GM11168 (cell line): Measurements from ENCODE around the gene CPVL.

Experiments
- in situ Hi-C: fragments of 300-500 bp; cut with MboI; formaldehyde crosslinking; loops from one replicate; pipeline ENCODE4 v1.12.0; 2022; ENCODE audit warnings: low sequenced_read_pairs; ENCODE audit not compliant: unreplicated experiment

Gene CPVL

GRCh38 chr7:29065181-29065857 is 81.0 kb downstream of the CPVL start:
- in situ Hi-C loops: no loop called here

GRCh38 chr7:29063872-29064271 is 82.5 kb downstream of the CPVL start:
- in situ Hi-C loops: no loop called here

GRCh38 chr7:29063236-29063635 is 83.1 kb downstream of the CPVL start:
- in situ Hi-C loops: no loop called here

GRCh38 chr7:29053105-29053872 is 93.0 kb downstream of the CPVL start:
- in situ Hi-C loops: no loop called here

- in situ Hi-C loops: no loop called here
Measured at GRCh38 chr7:29046978-29047377, 99.4 kb downstream of the CPVL start.

- in situ Hi-C loops: no loop called here
Measured at GRCh38 chr7:29045258-29046086, 100.9 kb downstream of the CPVL start.

GRCh38 chr7:29044554-29044953 is 101.8 kb downstream of the CPVL start:
- in situ Hi-C loops: no loop called here

- in situ Hi-C loops: no loop called here
Measured at GRCh38 chr7:29043576-29043975, 102.8 kb downstream of the CPVL start.

GRCh38 chr7:29042824-29043231 is 103.5 kb downstream of the CPVL start:
- in situ Hi-C loops: no loop called here

GRCh38 chr7:29041991-29042390 is 104.3 kb downstream of the CPVL start:
- in situ Hi-C loops: no loop called here

GRCh38 chr7:29040579-29040925 is 105.8 kb downstream of the CPVL start:
- in situ Hi-C loops: no loop called here

GRCh38 chr7:29039821-29040578 is 106.3 kb downstream of the CPVL start:
- in situ Hi-C loops: no loop called here

GRCh38 chr7:29038463-29038862 is 107.9 kb downstream of the CPVL start:
- in situ Hi-C loops: no loop called here

GRCh38 chr7:29035044-29035740 is 111.1 kb downstream of the CPVL start:
- in situ Hi-C loops: no loop called here

- in situ Hi-C loops: no loop called here
Measured at GRCh38 chr7:29033584-29033983, 112.8 kb downstream of the CPVL start.

GRCh38 chr7:29032146-29032545 is 114.2 kb downstream of the CPVL start:
- in situ Hi-C loops: no loop called here

- in situ Hi-C loops: no loop called here
Measured at GRCh38 chr7:29030781-29031275, 115.5 kb downstream of the CPVL start.

GRCh38 chr7:29022291-29022988 is 123.9 kb downstream of the CPVL start:
- in situ Hi-C loops: no loop called here

- in situ Hi-C loops: no loop called here
Measured at GRCh38 chr7:29019896-29020295, 126.4 kb downstream of the CPVL start.
